Hematopoietic multipotent progenitor cell treated with erythropoietin and hydrocortisone succinate and interleukin-3 and kit ligand, for 6 days (in vitro differentiated cells): ENCODE data around the gene MAML1.
"Not testable (repeated sequence)": the region's sequence is repeated elsewhere in the genome, so short reads cannot be mapped to it uniquely, and the experiment has no call there.

Source experiments
- DNase-seq: peaks from one replicate; pipeline ENCODE4 v3.0.0-alpha.2; 2015

MAML1 gene

GRCh38 chr5:179768326-179769085 lies 35.9 kb downstream of the MAML1 start:
- no peak for DNase-seq

- no peak for DNase-seq
Observed at GRCh38 chr5:179769271-179769670, 36.6 kb downstream of the MAML1 start.

GRCh38 chr5:179769796-179770195 lies 37.2 kb downstream of the MAML1 start:
- no peak for DNase-seq

- DNase-seq: peak; percentile 76
Observed at GRCh38 chr5:179771311-179771895, 38.8 kb downstream of the MAML1 start.

GRCh38 chr5:179772351-179772750 lies 39.7 kb downstream of the MAML1 start:
- DNase-seq: peak; percentile 67

GRCh38 chr5:179773686-179774040 lies 41.0 kb downstream of the MAML1 start:
- DNase-seq: no peak

- DNase-seq: no peak
Observed at GRCh38 chr5:179774442-179774841, 41.8 kb downstream of the MAML1 start.

- DNase-seq: no peak
Observed at GRCh38 chr5:179776411-179776938, 43.9 kb downstream of the MAML1 start.

GRCh38 chr5:179777456-179777855 lies 44.8 kb downstream of the MAML1 start:
- DNase-seq: no peak

GRCh38 chr5:179777909-179778308 lies 45.3 kb downstream of the MAML1 start:
- no peak for DNase-seq

GRCh38 chr5:179778591-179778990 lies 46.0 kb downstream of the MAML1 start:
- no peak for DNase-seq

GRCh38 chr5:179779826-179780225 lies 47.2 kb downstream of the MAML1 start:
- no peak for DNase-seq

- DNase-seq: peak; percentile 74
Observed at GRCh38 chr5:179780362-179780761, 47.7 kb downstream of the MAML1 start.

GRCh38 chr5:179781846-179782245 lies 49.2 kb downstream of the MAML1 start:
- DNase-seq: no peak

- no peak for DNase-seq
Observed at GRCh38 chr5:179783128-179783527, 50.5 kb downstream of the MAML1 start.

GRCh38 chr5:179786861-179787260 lies 54.2 kb downstream of the MAML1 start:
- DNase-seq: no peak

GRCh38 chr5:179788193-179788854 lies 55.7 kb downstream of the MAML1 start:
- no peak for DNase-seq

- not testable (repeated sequence) for DNase-seq
Observed at GRCh38 chr5:179789278-179789677, 56.7 kb downstream of the MAML1 start.

- DNase-seq: no peak
Observed at GRCh38 chr5:179791881-179792611, 59.4 kb downstream of the MAML1 start.

- peak; percentile 50 for DNase-seq
Observed at GRCh38 chr5:179792612-179793467, 60.2 kb downstream of the MAML1 start.

GRCh38 chr5:179793468-179794139 lies 61.0 kb downstream of the MAML1 start, which contains the start of gene LTC4S:
TSS of gene LTC4S (plus strand) at chr5:179793986. CDS start at chr5:179794081, 95 bp downstream.
- DNase-seq: peak; percentile 95
